A549 (cell line): ENCODE data around the gene NUDT7.

Experiments used
- CBX8 ChIP-seq: fragments of 200-600 bp; sonication (generic); IDR thresholded peaks from 2 replicates; pipeline ENCODE4 v1.6.1; 2016
- CTCF ChIP-seq: fragments of >200 bp; sonication (Bioruptor Twin); formaldehyde crosslinking; IDR thresholded peaks from 3 replicates; pipeline ENCODE4 v1.5.1; 2016
- EP300 ChIP-seq, 2 experiments: fragments of >200 bp; sonication (Bioruptor Twin); formaldehyde crosslinking; IDR thresholded peaks; 2 replicates in 1 of 2; 3 replicates in 1 of 2; pipeline ENCODE4 v1.6.1; 2016 to 2017
- TF ChIP-seq, protein P1 (sequence below): fragments of 200-600 bp; sonication (generic); IDR thresholded peaks from 2 replicates; pipeline ENCODE4 v1.6.1; 2016; ENCODE audit warnings: antibody characterized with exemption, mild to moderate bottlenecking, moderate library complexity

DNA sequence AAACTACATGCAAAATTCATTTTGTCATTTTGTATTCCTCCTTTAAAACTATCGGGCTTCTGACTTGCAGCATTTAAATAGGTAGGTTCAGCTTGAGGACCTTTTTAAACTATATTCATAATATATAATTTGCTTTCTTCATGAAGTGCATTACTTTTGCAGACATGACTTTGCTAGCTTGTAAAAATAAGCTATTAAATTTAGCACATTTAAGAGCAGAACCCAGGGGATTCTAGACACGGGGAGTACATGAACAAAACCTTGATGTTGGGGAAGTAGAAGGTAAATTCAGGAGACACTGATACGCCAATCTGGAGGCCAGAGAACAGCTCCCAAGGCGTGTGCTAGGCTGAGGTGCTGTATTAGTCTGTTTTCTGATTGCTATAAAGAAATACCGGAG, 32.3 kb upstream of the NUDT7 start:
- TF ChIP-seq, protein P1, sequence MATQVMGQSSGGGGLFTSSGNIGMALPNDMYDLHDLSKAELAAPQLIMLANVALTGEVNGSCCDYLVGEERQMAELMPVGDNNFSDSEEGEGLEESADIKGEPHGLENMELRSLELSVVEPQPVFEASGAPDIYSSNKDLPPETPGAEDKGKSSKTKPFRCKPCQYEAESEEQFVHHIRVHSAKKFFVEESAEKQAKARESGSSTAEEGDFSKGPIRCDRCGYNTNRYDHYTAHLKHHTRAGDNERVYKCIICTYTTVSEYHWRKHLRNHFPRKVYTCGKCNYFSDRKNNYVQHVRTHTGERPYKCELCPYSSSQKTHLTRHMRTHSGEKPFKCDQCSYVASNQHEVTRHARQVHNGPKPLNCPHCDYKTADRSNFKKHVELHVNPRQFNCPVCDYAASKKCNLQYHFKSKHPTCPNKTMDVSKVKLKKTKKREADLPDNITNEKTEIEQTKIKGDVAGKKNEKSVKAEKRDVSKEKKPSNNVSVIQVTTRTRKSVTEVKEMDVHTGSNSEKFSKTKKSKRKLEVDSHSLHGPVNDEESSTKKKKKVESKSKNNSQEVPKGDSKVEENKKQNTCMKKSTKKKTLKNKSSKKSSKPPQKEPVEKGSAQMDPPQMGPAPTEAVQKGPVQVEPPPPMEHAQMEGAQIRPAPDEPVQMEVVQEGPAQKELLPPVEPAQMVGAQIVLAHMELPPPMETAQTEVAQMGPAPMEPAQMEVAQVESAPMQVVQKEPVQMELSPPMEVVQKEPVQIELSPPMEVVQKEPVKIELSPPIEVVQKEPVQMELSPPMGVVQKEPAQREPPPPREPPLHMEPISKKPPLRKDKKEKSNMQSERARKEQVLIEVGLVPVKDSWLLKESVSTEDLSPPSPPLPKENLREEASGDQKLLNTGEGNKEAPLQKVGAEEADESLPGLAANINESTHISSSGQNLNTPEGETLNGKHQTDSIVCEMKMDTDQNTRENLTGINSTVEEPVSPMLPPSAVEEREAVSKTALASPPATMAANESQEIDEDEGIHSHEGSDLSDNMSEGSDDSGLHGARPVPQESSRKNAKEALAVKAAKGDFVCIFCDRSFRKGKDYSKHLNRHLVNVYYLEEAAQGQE, result no peak
- TF ChIP-seq CTCF (no peak), CBX8 (no peak), EP300 (IDR thresholded peaks at IDR 0.05) (no peak)
